Ishikawa (cell line): ENCODE data around the gene AFP.

Source experiments
- CEBPB ChIP-seq: IDR thresholded peaks from 2 replicates; pipeline ENCODE4 v1.6.1; 2012
- CREB1 ChIP-seq: IDR thresholded peaks from 2 replicates; pipeline ENCODE4 v1.6.1; 2012; ENCODE audit warnings: low read depth
- EP300 ChIP-seq: IDR thresholded peaks from 2 replicates; pipeline ENCODE4 v1.6.1; 2012; ENCODE audit warnings: borderline replicate concordance
- MAX ChIP-seq: IDR thresholded peaks from 2 replicates; pipeline ENCODE4 v1.6.1; 2012
- NFIC ChIP-seq: IDR thresholded peaks from 2 replicates; pipeline ENCODE4 v1.6.1; 2012
- RAD21 ChIP-seq: IDR thresholded peaks from 2 replicates; pipeline ENCODE4 v1.6.1; 2012; ENCODE audit warnings: low read depth
- REST ChIP-seq: IDR thresholded peaks from 2 replicates; pipeline ENCODE4 v1.6.1; 2012; ENCODE audit warnings: low read depth, mild to moderate bottlenecking
- TEAD4 ChIP-seq: IDR thresholded peaks from 2 replicates; pipeline ENCODE4 v1.6.1; 2012
- USF1 ChIP-seq: IDR thresholded peaks from 2 replicates; pipeline ENCODE4 v1.6.1; 2012
- YY1 ChIP-seq: IDR thresholded peaks from 2 replicates; pipeline ENCODE4 v1.6.1; 2012; ENCODE audit warnings: low read depth

- TF ChIP-seq MAX, result no peak
- TF ChIP-seq REST, result no peak
- TF ChIP-seq YY1, result no peak
- no peak for TF ChIP-seq NFIC
- TF ChIP-seq TEAD4, result no peak
- no peak for TF ChIP-seq CREB1
- no peak for TF ChIP-seq CEBPB
- no peak for TF ChIP-seq EP300
- TF ChIP-seq USF1, result no peak
- no peak for TF ChIP-seq RAD21
These were observed 43.1 kb upstream of the AFP start for GRCh38 chr4:73392936-73393335.
